Measurements from ENCODE around the gene AADACL3.

The AADACL3 gene

DNA sequence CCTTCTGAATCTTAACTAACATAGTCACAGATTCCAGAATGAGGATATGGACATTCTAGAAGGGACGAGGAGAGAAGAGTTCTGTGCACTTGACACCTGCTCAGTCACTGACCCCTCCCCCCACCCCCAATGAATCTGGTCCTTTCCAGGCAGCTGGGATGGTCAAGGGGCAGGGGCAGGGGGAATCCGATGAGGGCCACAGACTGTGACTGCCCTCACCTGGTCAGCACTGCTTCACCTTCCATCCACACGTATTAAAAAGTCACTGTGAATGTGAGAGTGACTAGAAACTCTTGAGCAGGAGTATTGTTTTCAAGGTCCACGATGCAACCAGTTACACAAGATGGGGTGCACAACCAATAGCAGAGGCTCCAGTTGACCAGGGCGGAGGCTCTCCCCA lies 48.1 kb downstream of the AADACL3 start:
- no peak for DNase-seq (ENCODE audit: low read depth in 4 of 4, low spot score in 1 of 4)

DNA sequence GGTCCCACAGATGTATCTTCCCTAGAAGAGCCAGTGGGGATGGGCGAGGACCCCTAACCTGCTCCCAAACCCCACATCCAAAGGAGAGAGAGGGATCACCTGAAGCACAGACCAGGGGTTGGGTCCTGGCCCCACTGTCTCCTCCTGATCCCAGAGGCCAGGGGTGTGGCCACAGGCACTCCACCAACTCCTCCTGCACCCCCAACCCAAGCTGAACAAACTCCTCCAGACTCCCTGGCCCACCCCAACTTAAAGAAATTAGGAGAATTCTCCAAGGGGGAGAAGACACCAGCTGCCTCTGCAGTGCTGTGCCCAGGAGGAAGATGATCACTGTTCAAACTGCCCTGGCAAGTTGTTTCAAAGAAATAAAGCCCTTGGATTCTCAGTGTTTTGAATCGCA lies 53.1 kb downstream of the AADACL3 start:
- DNase-seq (ENCODE audit: low read depth in 4 of 4, low spot score in 1 of 4) = no peak

DNA sequence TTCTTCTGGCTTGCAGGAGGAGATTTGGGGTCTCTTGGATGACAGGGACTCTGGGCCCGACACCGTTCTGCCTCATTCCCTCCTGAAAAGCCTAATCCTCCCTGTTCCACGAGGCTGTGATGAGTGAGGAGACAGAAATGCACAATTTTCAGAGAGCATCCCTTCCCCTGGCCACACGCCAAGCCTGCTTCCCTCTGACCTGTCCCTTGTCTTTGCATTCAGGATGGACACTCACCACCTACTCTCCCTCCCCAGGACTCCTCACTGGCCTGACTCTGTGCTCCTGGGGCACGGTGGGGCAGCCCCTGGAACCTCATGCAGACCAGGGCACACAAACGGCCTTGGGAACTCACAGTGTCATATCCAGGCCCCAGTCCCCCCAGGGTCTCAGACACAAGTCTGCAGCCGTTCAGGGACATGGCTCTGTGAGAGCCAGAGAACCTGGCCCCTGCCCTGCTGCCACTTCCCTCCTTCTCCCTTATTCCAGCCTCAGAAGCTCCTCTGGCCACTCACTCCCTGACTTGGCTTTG lies 54.1 kb downstream of the AADACL3 start:
- no peak for DNase-seq (ENCODE audit: low read depth in 4 of 4, low spot score in 1 of 4)

DNA sequence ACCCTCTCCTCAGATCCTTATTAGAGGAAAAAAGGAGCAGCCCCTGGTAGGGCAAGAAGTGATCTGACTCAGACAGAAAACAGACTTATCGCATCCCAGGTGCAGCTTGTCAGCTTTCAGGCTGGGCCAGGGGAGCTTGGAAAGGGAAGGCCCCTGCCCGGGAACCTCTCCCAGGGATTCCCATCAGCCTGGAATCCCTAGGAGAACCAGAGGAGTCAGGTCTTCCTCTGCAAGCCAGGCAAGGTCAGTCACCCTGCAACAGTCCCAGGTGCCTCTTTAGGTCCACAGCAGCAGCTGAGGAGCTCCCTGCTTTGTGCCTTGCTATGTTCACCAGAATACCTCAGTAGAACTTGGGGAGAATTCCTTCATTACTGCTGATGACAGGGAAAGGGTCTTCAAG lies 54.7 kb downstream of the AADACL3 start:
- no peak for DNase-seq (ENCODE audit: low read depth in 4 of 4, low spot score in 1 of 4)

GRCh38 chr1:12771186-12771585 lies 55.3 kb downstream of the AADACL3 start:
- DNase-seq (ENCODE audit: low read depth in 4 of 4, low spot score in 1 of 4) = no peak

DNA sequence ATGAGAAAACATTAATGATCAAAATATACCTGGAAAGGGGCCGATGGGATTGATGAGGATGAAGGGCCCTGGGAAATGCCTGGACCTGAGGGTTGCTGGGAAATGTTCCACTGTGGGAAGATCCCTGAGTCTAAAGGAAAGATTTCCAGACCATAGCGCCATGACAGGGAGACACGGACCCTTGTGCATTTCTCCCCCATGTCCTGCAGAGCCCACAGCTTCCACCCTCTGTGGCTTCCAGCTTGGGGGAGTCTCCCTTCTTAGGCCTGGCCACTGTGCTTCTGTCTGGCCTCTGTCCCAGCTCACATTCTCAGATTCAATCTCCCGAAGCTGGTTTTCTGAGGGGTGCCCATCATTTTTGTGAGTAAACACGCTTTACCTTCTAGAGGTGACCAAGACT lies 56.6 kb downstream of the AADACL3 start:
- DNase-seq (ENCODE audit: low read depth in 4 of 4, low spot score in 1 of 4) = no peak

- DNase-seq (ENCODE audit: low read depth in 4 of 4, low spot score in 1 of 4) = no peak
Measured at GRCh38 chr1:12773438-12773837, 57.5 kb downstream of the AADACL3 start, which contains the start of gene PRAMEF12. Gene PRAMEF12 (plus strand): TSS chr1:12773738. CDS start chr1:12774868, 1,130 bp downstream.

DNA sequence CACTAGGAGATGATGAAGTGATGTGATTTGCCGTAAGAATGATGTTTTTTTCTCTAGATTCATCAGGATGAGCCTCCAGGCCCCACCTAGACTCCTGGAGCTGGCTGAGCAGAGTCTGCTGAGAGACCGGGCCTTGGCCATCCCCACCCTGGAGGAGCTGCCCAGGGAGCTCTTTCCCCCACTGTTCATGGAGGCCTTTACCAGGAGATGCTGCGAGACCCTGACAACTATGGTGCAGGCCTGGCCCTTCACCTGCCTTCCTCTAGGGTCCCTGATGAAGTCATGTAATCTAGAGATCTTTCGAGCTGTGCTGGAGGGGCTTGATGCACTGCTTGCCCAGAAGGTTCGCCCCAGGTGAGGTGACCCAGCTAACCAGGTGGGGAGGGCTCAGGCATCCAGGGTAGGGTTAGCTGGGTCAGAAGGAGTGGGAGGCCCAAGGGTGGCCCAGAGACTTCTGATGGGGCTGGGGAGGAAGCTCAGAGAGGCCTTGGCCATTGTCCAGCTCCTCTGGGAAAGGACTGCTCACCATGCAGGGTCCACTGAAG lies 59.0 kb downstream of the AADACL3 start:
- DNase-seq (ENCODE audit: low read depth in 4 of 4, low spot score in 1 of 4) = no peak

GRCh38 chr1:12775443-12775842 lies 59.5 kb downstream of the AADACL3 start:
- no peak for DNase-seq (ENCODE audit: low read depth in 4 of 4, low spot score in 1 of 4)

- no peak for DNase-seq (ENCODE audit: low read depth in 4 of 4, low spot score in 1 of 4)
Measured at GRCh38 chr1:12776801-12777557, 61.1 kb downstream of the AADACL3 start.

Data from stimulated activated CD4-positive, alpha-beta T cell treated with anti-CD3 and anti-CD28 coated beads, Interleukin-1b, Interleukin-23, amount 100 ng/mL, for 24 hours (primary cell).